ENCODE results near the gene OTOP1.
"Not testable (repeated sequence)": the region's sequence is repeated elsewhere in the genome, so short reads cannot be mapped to it uniquely, and the experiment has no call there.

Gene OTOP1

GRCh38 chr4:4233610-4234009 is 6.9 kb upstream of the OTOP1 start:
- H3K4me3 ChIP-seq (replicated peaks in 1 of 2; ENCODE audit: low read depth in 2 of 2, low read length in 2 of 2): no peak overlapping the region
- TF ChIP-seq CTCF (IDR thresholded peaks at IDR 0.05; ENCODE audit: low read depth, low read length): no peak
- no peak for DNase-seq (ENCODE audit: low read depth in 2 of 2)

GRCh38 chr4:4228356-4228668 is 1.6 kb upstream of the OTOP1 start:
- no peak for TF ChIP-seq CTCF (IDR thresholded peaks at IDR 0.05; ENCODE audit: low read depth, low read length)
- H3K4me3 ChIP-seq (replicated peaks in 1 of 2; ENCODE audit: low read depth in 2 of 2, low read length in 2 of 2): no peak overlapping the region
- no peak for DNase-seq (ENCODE audit: low read depth in 2 of 2)

- no peak for TF ChIP-seq CTCF (IDR thresholded peaks at IDR 0.05; ENCODE audit: low read depth, low read length)
These were observed 1.0 kb upstream of the OTOP1 start for GRCh38 chr4:4227510-4228355.

GRCh38 chr4:4225915-4226605 is 669 bp downstream of the OTOP1 start:
- peak in 1 of 2 donors; percentile 17 for DNase-seq (ENCODE audit: low read depth in 2 of 2)
- no peak for TF ChIP-seq CTCF (IDR thresholded peaks at IDR 0.05; ENCODE audit: low read depth, low read length)
- H3K4me3 ChIP-seq (replicated peaks in 1 of 2; ENCODE audit: low read depth in 2 of 2, low read length in 2 of 2): no peak overlapping the region

More at GRCh38 chr4:4227510-4228355, 1.0 kb upstream of the OTOP1 start:
- no peak for DNase-seq (ENCODE audit: low read depth in 2 of 2)
- H3K4me3 ChIP-seq (replicated peaks in 1 of 2; ENCODE audit: low read depth in 2 of 2, low read length in 2 of 2): no peak overlapping the region

GRCh38 chr4:4217113-4217512 is 9.6 kb downstream of the OTOP1 start:
- peak in 1 of 2 donors; percentile 18 for DNase-seq (ENCODE audit: low read depth in 2 of 2)
- no peak overlapping the region for H3K4me3 ChIP-seq (replicated peaks in 1 of 2; ENCODE audit: low read depth in 2 of 2, low read length in 2 of 2)
- no peak for TF ChIP-seq CTCF (IDR thresholded peaks at IDR 0.05; ENCODE audit: low read depth, low read length)

GRCh38 chr4:4216648-4217047 is 10.1 kb downstream of the OTOP1 start:
- DNase-seq (ENCODE audit: low read depth in 2 of 2): peak; percentile 3 to 44
- no peak overlapping the region for H3K4me3 ChIP-seq (replicated peaks in 1 of 2; ENCODE audit: low read depth in 2 of 2, low read length in 2 of 2)
- TF ChIP-seq CTCF (IDR thresholded peaks at IDR 0.05; ENCODE audit: low read depth, low read length): no peak

GRCh38 chr4:4213674-4214073 is 13.1 kb downstream of the OTOP1 start:
- H3K4me3 ChIP-seq (replicated peaks in 1 of 2; ENCODE audit: low read depth in 2 of 2, low read length in 2 of 2); DNase-seq (ENCODE audit: low read depth in 2 of 2): not testable (repeated sequence)

All from cardiac fibroblast (primary cell).